CD8-positive, alpha-beta memory T cell (primary cell): ENCODE data around the gene SGMS2. TPM values are rescaled to one million over a fixed set of nuclear protein-coding genes. Genes with fewer than 3 reads are reported as not detected.

Experiments
- CTCF ChIA-PET: fragments of 350-600 bp; sonication (Branson Sonifier 250); formaldehyde crosslinking; loops from one replicate; lab custom pipeline; 2021; ENCODE audit warnings: antibody characterized with exemption; lab: Charles Lee
- POLR2A ChIA-PET: fragments of 350-600 bp; sonication (Branson Sonifier 250); formaldehyde crosslinking; loops from one replicate; lab custom pipeline; 2021; ENCODE audit warnings: antibody characterized with exemption; lab: Charles Lee
- DNase-seq, 5 donors: peaks; one replicate each; pipeline versions ENCODE4 v3.0.0 to v3.0.0-alpha.2; 2020 to 2022; ENCODE audit warnings: mixed read lengths in 1 of 5
- H3K27ac ChIP-seq: one replicate; pipeline ENCODE4 v1.7.0; 2013; ENCODE audit warnings: low read depth, mild to moderate bottlenecking, low read length, moderate library complexity
- H3K27me3 ChIP-seq: 2 replicates; pipeline ENCODE4 v1.7.0; 2013; ENCODE audit warnings: low read length, mild to moderate bottlenecking; ENCODE audit not compliant: insufficient read depth, poor library complexity, severe bottlenecking
- H3K36me3 ChIP-seq: 2 replicates; pipeline ENCODE4 v1.7.0; 2013; ENCODE audit warnings: mild to moderate bottlenecking, low read length, moderate library complexity; ENCODE audit not compliant: insufficient read depth
- H3K4me1 ChIP-seq: 2 replicates; pipeline ENCODE4 v1.7.0; 2013; ENCODE audit warnings: mild to moderate bottlenecking, low read length, moderate library complexity; ENCODE audit not compliant: insufficient read depth
- H3K4me3 ChIP-seq: 2 replicates; pipeline ENCODE4 v1.7.0; 2013; ENCODE audit warnings: mild to moderate bottlenecking, low read length
- H3K9me3 ChIP-seq: 2 replicates; pipeline ENCODE4 v1.7.0; 2013; ENCODE audit warnings: mild to moderate bottlenecking, low read length
- H3K27ac Mint-ChIP-seq, 8 donors: one replicate each; pipeline ENCODE4 v1.8.0; 2020 to 2021; ENCODE audit warnings: mixed read lengths in 8 of 8, mild to moderate bottlenecking in 6 of 8, inconsistent platforms in 3 of 8, moderate library complexity in 3 of 8
- H3K27me3 Mint-ChIP-seq, 2 donors: one replicate each; pipeline ENCODE4 v1.8.0; 2020 to 2021; ENCODE audit warnings: mixed read lengths in 2 of 2, mild to moderate bottlenecking in 1 of 2, moderate library complexity in 1 of 2
- H3K36me3 Mint-ChIP-seq, 3 donors: one replicate each; pipeline ENCODE4 v1.8.0; 2020 to 2021; ENCODE audit warnings: mixed read lengths in 3 of 3, inconsistent platforms in 1 of 3, mild to moderate bottlenecking in 1 of 3
- H3K4me1 Mint-ChIP-seq, 3 donors: one replicate each; pipeline ENCODE4 v1.8.0; 2020 to 2021; ENCODE audit warnings: mixed read lengths in 3 of 3, inconsistent platforms in 1 of 3, mild to moderate bottlenecking in 1 of 3
- H3K4me3 Mint-ChIP-seq, 7 donors: one replicate each; pipeline ENCODE4 v1.8.0; 2020 to 2021; ENCODE audit warnings: mixed read lengths in 7 of 7, mild to moderate bottlenecking in 6 of 7, moderate library complexity in 4 of 7, inconsistent platforms in 2 of 7
- H3K9me3 Mint-ChIP-seq, 5 donors: one replicate each; pipeline ENCODE4 v1.8.0; 2020 to 2022; ENCODE audit warnings: mixed read lengths in 5 of 5, mild to moderate bottlenecking in 3 of 5, moderate library complexity in 2 of 5, inconsistent platforms in 1 of 5
- polyA plus RNA-seq: library from polyadenylated mRNA; unstranded; fragments of 300-500 nt; fragmentation: Illumina TruSeq; gene quantifications from one replicate; pipeline ENCODE4 v1.2.3, GENCODE V29; 2021
- total RNA-seq, 2 experiments: library from RNA; stranded (reverse); gene quantifications; one replicate each; pipeline ENCODE4 v1.2.3, GENCODE V29; 2021

SGMS2 gene
- total and polyA plus RNA-seq, 3 experiments from 2014 or later: 0.35 to 0.61 TPM; not detected in 1

GRCh38 chr4:107845681-107846080, 20.9 kb downstream of the SGMS2 start:
- Histone ChIP-seq H3K27me3 (no peaks in the 10 kb centered on the region), H3K27ac (no peak overlapping the region), H3K4me1 (no peaks in the 10 kb centered on the region), H3K4me3 (no peak overlapping the region), H3K9me3 (no peaks in the 10 kb centered on the region), H3K36me3 (no peaks in the 10 kb centered on the region)
- Mint-ChIP-seq H3K9me3 (peaks cover 0 to 6% (median 2%) of the 10 kb centered on the region in 5 donors), H3K36me3 (peaks cover 0 to 2% (median 0%) of the 10 kb centered on the region in 3 donors), H3K27ac (no peak overlapping the region), H3K4me1 (no peaks in the 10 kb centered on the region), H3K27me3 (peaks cover 3 to 26% of the 10 kb centered on the region in 2 donors), H3K4me3 (no peak overlapping the region)
- ChIA-PET POLR2A (no interaction called here), CTCF (no interaction called here)
- no peak for DNase-seq

GRCh38 chr4:107850438-107850837, 25.7 kb downstream of the SGMS2 start:
- no peak for DNase-seq
- Histone ChIP-seq H3K9me3 (no peaks in the 10 kb centered on the region), H3K36me3 (no peaks in the 10 kb centered on the region), H3K4me1 (no peaks in the 10 kb centered on the region), H3K27me3 (peaks cover 4% of the 10 kb centered on the region), H3K27ac (no peak overlapping the region), H3K4me3 (no peak overlapping the region)
- Mint-ChIP-seq H3K27ac (no peak overlapping the region), H3K27me3 (peaks cover 0 to 27% of the 10 kb centered on the region in 2 donors), H3K4me1 (no peaks in the 10 kb centered on the region), H3K4me3 (no peak overlapping the region), H3K9me3 (peaks cover 0 to 6% (median 2%) of the 10 kb centered on the region in 5 donors), H3K36me3 (no peaks in the 10 kb centered on the region)
- ChIA-PET POLR2A (no interaction called here), CTCF (no interaction called here)

- H3K4me3 ChIP-seq: no peak overlapping the region
- no peaks in the 10 kb centered on the region for H3K9me3 ChIP-seq
- no peak overlapping the region for H3K4me3 Mint-ChIP-seq
- no peaks in the 10 kb centered on the region for H3K4me1 Mint-ChIP-seq
- ChIA-PET POLR2A (no interaction called here), CTCF (interaction anchor here (2.3 kb wide), 1 partner anchor 11 kb away, joined by 5 read pairs; no protein-coding TSS in a partner anchor)
- no peak overlapping the region for H3K27ac ChIP-seq
- no peaks in the 10 kb centered on the region for H3K4me1 ChIP-seq
- H3K27ac Mint-ChIP-seq: no peak overlapping the region
- H3K36me3 ChIP-seq: no peaks in the 10 kb centered on the region
- no peak for DNase-seq
- H3K27me3 ChIP-seq: peaks cover 4% of the 10 kb centered on the region
- H3K9me3 Mint-ChIP-seq: peaks cover 0 to 2% (median 0%) of the 10 kb centered on the region in 5 donors
- no peaks in the 10 kb centered on the region for H3K36me3 Mint-ChIP-seq
- H3K27me3 Mint-ChIP-seq: peaks cover 9 to 40% of the 10 kb centered on the region in 2 donors
Measured at GRCh38 chr4:107853444-107854355, 29.0 kb downstream of the SGMS2 start.

GRCh38 chr4:107854356-107855022, 29.8 kb downstream of the SGMS2 start:
- H3K9me3 Mint-ChIP-seq: peaks cover 0 to 2% (median 0%) of the 10 kb centered on the region in 5 donors
- no peak overlapping the region for H3K4me3 Mint-ChIP-seq
- peaks cover 4% of the 10 kb centered on the region for H3K27me3 ChIP-seq
- H3K9me3 ChIP-seq: no peaks in the 10 kb centered on the region
- no peak for DNase-seq
- POLR2A ChIA-PET: no interaction called here
- H3K27ac ChIP-seq: no peak overlapping the region
- no peaks in the 10 kb centered on the region for H3K36me3 Mint-ChIP-seq
- peaks cover 9 to 48% of the 10 kb centered on the region in 2 donors for H3K27me3 Mint-ChIP-seq
- H3K4me1 Mint-ChIP-seq: no peaks in the 10 kb centered on the region
- H3K4me1 ChIP-seq: no peaks in the 10 kb centered on the region
- no peak overlapping the region for H3K27ac Mint-ChIP-seq
- H3K4me3 ChIP-seq: no peak overlapping the region
- CTCF ChIA-PET: interaction anchor here (2.3 kb wide), 1 partner anchor 11 kb away, joined by 5 read pairs; no protein-coding TSS in a partner anchor
- no peaks in the 10 kb centered on the region for H3K36me3 ChIP-seq

- no peak overlapping the region for H3K27ac Mint-ChIP-seq
Measured at GRCh38 chr4:107855723-107856122, 31.0 kb downstream of the SGMS2 start.

GRCh38 chr4:107856901-107857300, 32.2 kb downstream of the SGMS2 start:
- CTCF ChIA-PET: no interaction called here
- Histone ChIP-seq H3K9me3 (no peaks in the 10 kb centered on the region), H3K4me3 (no peak overlapping the region), H3K36me3 (no peaks in the 10 kb centered on the region), H3K27ac (no peak overlapping the region), H3K27me3 (peaks cover 4% of the 10 kb centered on the region), H3K4me1 (no peaks in the 10 kb centered on the region)
- peaks cover 11 to 52% of the 10 kb centered on the region in 2 donors for H3K27me3 Mint-ChIP-seq
- DNase-seq: no peak
- H3K4me3 Mint-ChIP-seq: no peak overlapping the region
- H3K4me1 Mint-ChIP-seq: no peaks in the 10 kb centered on the region
- no peaks in the 10 kb centered on the region for H3K9me3 Mint-ChIP-seq
- H3K36me3 Mint-ChIP-seq: no peaks in the 10 kb centered on the region
- H3K27ac Mint-ChIP-seq: no peak overlapping the region
- POLR2A ChIA-PET: no interaction called here

More at GRCh38 chr4:107855723-107856122, 31.0 kb downstream of the SGMS2 start:
- H3K9me3 Mint-ChIP-seq: no peaks in the 10 kb centered on the region
- Histone ChIP-seq H3K27me3 (peaks cover 4% of the 10 kb centered on the region), H3K27ac (no peak overlapping the region), H3K4me1 (no peaks in the 10 kb centered on the region), H3K4me3 (no peak overlapping the region), H3K36me3 (no peaks in the 10 kb centered on the region), H3K9me3 (no peaks in the 10 kb centered on the region)
- H3K27me3 Mint-ChIP-seq: peaks cover 9 to 46% of the 10 kb centered on the region in 2 donors
- ChIA-PET CTCF (no interaction called here), POLR2A (no interaction called here)
- no peaks in the 10 kb centered on the region for H3K4me1 Mint-ChIP-seq
- H3K4me3 Mint-ChIP-seq: no peak overlapping the region
- H3K36me3 Mint-ChIP-seq: no peaks in the 10 kb centered on the region
- no peak for DNase-seq

- Histone ChIP-seq H3K4me1 (no peaks in the 10 kb centered on the region), H3K9me3 (no peaks in the 10 kb centered on the region), H3K27ac (no peak overlapping the region), H3K36me3 (no peaks in the 10 kb centered on the region), H3K4me3 (no peak overlapping the region), H3K27me3 (peaks cover 4% of the 10 kb centered on the region)
- Mint-ChIP-seq H3K4me3 (no peak overlapping the region), H3K36me3 (no peaks in the 10 kb centered on the region), H3K9me3 (no peaks in the 10 kb centered on the region), H3K4me1 (no peaks in the 10 kb centered on the region), H3K27ac (no peak overlapping the region), H3K27me3 (peaks cover 15 to 56% of the 10 kb centered on the region in 2 donors)
- POLR2A ChIA-PET: no interaction called here
- DNase-seq: no peak
- CTCF ChIA-PET: no interaction called here
Measured at GRCh38 chr4:107857741-107858140, 33.0 kb downstream of the SGMS2 start.

- H3K27ac Mint-ChIP-seq: no peak overlapping the region
- H3K36me3 ChIP-seq: no peaks in the 10 kb centered on the region
- H3K27me3 Mint-ChIP-seq: peaks cover 17 to 61% of the 10 kb centered on the region in 2 donors
- no peaks in the 10 kb centered on the region for H3K4me1 ChIP-seq
- H3K27me3 ChIP-seq: peaks cover 1% of the 10 kb centered on the region
- ChIA-PET CTCF (no interaction called here), POLR2A (no interaction called here)
- H3K4me1 Mint-ChIP-seq: no peaks in the 10 kb centered on the region
- no peak overlapping the region for H3K27ac ChIP-seq
- H3K4me3 ChIP-seq: no peak overlapping the region
- H3K4me3 Mint-ChIP-seq: no peak overlapping the region
- no peaks in the 10 kb centered on the region for H3K9me3 ChIP-seq
- no peaks in the 10 kb centered on the region for H3K36me3 Mint-ChIP-seq
- H3K9me3 Mint-ChIP-seq: no peaks in the 10 kb centered on the region
- no peak for DNase-seq
Measured at GRCh38 chr4:107858158-107858742, 33.5 kb downstream of the SGMS2 start.
